MV-4-11 (cell line): ENCODE results near the gene ACOT8.
"Not testable (repeated sequence)": the region's sequence is repeated elsewhere in the genome, so short reads cannot be mapped to it uniquely, and the experiment has no call there.

ENCODE experiments used
- DNase-seq: peaks from one replicate; lab custom pipeline; 2025; lab: John Stamatoyannopoulos, UW

Gene ACOT8

DNA sequence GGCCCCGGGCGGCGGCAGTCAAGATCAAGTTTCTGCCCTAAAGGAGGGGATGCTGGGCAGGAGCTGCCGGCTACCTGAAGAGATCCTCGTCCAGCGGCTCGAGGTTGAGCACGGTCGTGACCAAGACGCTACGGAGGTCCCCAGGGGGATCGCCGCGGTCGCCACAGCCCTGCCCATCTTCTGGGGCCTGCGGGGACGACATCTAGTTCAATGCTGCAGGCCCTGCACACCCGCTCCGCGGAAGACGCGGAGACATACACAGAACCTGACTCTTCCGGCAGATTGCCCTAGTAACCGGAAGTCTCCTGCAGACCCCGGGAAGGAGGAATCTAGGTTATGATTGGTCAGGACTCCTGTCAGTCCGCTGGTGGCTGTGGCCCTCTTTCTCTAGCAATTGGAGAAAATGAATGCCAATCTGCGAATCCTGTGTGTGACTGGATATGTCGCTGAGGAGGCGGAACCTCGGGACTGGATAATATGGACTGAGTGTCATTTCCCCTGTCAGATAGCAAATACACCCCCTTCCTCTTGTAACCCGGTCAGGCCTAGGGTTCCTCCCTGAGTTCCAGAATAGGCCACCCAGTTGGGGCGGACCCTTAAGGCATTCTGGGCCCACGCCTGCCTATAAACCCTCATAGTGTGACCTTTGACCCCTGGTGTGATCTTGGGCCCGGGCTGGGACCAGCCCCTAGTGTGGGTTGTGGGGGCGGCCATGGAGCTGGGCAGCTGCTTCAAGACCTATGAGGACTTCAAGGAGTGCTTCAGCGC lies at the start of gene ACOT8, which contains the start of gene ZSWIM3:
ACOT8 (minus strand) TSS at position 279 of the 768 bp plus-strand sequence; CDS start at position 202, 77 bp downstream.
ZSWIM3 (plus strand) TSS at position 501 of the 768 bp plus-strand sequence; CDS start at position 713, 212 bp downstream.
- peak; percentile 100 for DNase-seq

DNA sequence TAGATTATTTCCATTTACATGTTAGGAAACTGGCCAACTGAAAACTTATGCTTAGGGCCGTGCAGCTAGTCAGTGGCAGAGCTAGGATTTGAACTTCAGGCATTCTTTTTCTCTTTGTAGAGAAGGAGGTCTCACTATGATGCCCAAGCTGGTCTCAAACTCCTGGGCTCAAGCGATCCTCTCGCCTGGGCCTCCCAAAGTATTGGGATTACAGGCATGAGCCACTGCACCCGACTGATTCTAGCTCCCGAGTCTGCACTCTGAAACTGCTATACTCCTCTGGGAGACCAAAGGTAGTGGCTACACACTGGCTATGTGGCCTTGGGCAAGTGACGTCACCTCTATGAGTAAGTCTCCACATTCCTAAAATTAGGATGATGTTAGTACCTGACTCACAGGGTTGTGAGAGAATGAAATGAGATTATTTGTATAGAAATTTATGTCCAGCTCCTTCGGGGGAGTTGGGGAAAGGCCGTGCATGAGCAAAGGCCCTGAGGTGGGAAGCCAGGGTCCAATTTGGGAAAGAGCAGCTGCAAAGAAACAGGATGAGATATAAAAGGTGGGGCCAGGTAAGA lies 48.4 kb upstream of the ACOT8 start:
- DNase-seq: no peak

DNA sequence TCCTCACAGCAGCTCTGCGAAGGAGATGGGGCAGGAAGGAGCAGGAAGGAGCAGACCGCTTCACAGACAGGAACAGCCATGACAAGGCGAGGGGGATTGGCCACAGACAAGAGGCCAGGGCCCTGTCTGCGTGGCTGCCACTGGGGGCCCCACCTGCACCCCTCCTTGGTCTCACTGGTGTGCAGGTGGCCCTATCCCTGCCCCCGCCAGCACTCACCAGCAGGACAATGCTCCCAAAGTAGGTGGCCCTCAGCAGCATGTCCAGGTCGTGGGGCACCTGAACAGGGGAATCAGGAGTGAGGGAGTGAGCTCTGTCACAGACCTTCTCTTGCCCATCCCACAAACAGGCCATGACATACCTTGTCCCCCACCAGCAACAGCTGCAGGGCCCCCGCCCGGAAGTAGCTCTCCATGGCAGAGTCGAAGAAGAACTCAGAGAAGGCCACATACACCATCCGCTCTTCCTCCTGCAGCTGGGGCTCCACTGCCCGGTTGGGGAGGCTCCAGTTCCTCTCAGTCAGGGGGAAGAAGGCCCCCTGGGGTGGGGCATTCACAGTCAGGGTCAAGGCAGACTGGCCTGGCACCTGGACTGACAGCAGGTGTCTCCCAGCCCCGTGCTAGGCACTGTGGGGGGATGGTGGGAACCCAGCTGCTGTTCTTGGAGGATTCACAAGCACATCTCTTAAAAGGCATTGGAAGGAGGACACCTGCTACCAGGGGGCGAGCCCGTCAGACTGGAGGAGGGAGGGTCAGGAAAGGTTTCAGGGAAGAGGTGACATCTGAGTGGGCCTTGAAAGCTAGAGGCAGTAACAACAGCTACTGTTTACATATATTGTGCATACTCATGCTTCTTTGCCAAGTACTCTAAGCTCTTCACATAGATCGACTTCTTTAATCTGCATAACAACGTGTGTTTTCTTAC lies 47.7 kb upstream of the ACOT8 start:
- DNase-seq: no peak

DNA sequence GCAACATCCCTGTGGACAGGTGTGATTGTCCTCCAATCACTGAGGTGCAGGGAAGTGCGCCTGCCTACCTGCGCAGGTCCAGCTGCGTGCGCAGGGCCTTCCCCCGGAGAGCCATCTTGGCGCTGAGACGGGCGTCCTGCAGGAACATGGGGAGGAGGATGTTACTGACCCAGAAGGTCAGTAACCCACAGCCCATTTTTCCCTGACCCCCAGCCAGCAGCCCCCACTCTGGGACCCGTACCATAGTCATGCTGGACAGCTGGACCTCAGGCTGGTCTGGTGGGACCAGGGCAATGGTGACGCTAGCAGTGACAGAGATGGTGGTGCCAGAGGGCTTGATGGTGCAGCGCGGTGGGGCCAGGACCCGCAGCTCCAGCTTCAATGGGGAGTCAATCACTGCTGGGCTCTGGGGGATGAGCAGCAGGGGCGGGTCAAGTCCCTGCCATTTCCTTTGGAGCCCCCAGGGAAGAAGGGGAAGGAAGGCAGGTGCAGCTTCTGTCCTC lies 45.1 kb upstream of the ACOT8 start:
- no peak for DNase-seq

DNA sequence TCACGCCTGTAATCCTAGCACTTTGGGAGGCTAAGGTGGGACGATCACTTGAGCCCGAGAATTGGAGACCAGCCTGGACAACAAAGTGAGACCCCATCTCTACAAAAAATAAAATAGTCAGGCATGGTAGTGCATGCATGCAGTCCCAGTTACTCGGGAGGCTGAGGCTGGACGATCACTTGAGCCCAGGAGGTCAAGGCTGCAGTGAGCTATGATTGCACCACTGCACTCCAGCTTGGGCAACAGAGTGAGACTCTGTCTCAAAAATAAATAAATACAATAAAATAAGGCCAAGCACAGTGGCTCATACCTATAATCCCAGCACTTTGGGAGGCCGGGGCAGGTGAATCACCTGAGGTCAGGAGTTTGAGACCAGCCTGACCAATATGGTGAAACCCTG lies 44.1 kb upstream of the ACOT8 start:
- not testable (repeated sequence) for DNase-seq

DNA sequence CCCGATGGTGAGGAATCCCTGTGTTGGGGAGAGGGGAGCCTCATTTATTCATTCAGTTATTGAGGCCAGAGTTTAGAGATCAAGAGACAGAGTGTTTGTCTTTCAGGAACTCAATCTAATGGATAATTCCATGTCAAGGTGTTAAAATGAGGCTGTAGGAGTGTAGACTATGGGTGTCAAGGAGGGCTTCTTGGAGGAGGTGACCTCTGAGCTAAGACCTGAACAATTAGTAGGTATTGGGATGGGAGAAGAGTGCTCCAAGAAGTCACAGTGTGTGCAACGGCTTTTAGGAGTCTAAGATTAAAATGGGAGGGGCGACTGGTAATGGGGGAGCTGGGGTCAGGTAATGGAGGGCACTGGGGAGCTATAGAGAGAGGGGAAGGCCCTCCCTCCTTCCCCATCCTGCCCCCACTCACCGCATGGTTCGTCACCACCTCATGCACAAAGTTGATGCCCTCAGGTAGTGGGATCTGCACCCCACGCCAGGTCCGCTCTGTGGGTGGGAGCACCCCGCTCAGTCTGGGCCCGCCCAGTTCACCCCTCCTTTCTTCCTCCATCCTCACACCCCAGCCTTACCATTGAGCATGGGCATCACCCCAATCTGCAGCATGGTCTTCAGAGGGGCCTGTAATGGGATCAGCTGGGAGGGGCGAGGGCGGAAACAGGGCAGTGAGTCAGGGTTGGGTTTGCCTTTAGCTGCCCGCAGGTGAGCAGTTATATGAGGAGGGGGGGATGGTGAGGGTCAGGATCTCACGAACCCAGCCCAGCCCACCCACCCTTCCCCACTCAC lies 42.0 kb upstream of the ACOT8 start:
- DNase-seq: no peak

DNA sequence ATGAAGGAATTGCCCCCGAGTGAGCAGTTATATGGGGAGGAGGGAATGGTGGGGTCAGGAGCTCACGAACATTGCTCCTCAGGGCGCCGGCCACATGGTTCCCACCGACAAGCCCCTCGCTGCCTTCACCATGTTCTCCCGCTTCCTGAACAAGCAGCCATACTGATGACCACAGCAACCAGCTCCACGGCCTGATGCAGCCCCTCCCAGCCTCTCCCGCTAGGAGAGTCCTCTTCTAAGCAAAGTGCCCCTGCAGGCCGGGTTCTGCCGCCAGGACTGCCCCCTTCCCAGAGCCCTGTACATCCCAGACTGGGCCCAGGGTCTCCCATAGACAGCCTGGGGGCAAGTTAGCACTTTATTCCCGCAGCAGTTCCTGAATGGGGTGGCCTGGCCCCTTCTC lies 41.1 kb upstream of the ACOT8 start:
- no peak for DNase-seq

DNA sequence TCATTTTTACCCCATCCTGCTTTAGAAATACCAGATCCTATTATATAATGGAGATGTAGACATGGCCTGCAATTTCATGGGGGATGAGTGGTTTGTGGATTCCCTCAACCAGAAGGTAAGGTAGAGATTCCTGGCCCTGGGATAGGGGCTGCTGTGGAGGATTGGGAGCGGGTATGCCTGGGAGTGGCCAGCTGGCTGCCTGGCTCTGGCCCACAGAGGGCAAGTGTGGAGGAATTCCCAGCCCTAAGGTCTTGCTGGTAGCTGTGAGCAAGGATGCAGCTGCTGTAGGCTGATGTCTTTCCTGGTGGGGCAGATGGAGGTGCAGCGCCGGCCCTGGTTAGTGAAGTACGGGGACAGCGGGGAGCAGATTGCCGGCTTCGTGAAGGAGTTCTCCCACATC lies 40.5 kb upstream of the ACOT8 start:
- no peak for DNase-seq

DNA sequence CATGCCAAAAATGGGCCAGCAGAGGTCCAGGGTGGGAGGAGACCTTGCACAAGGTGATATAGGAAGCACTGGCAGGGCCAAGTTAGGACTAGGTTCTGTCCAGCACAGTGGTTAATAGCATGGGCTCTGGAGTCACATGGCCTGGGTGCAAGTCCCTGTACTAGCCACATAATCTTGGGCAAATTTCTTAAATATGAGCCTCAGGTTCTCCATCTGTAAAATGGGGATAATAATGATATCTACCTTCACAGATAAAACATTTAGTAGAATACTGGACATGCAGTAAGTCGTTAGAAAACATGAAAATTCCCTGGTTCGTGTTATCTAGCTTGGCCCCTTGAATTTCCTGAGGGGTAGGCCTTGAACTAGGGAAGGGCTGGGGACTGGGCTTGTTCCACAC lies 40.1 kb upstream of the ACOT8 start:
- DNase-seq: no peak

DNA sequence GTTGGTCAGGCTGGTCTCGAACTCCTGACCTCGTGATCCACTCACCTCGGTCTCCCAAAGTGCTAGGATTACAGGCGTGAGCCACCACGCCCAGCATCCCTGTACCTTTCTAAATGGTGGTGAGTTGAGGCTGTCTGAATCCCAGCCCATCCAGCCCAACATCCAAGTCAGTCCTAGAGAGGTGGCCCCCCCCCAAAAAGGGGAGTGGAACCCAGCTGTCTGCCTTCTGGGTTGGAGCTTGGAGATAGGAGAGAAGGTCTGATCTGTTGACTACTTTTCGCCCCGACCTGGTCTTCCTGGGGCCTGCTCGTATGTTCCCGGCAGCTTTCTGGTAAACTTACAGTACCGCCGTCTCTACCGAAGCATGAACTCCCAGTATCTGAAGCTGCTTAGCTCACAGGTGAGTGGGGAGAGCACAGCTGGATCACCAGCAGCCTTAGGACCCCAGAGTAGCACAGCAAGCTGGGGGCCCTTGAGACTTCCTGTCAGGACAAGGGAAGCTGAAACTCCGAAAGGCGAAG lies 39.5 kb upstream of the ACOT8 start:
- DNase-seq: no peak

DNA sequence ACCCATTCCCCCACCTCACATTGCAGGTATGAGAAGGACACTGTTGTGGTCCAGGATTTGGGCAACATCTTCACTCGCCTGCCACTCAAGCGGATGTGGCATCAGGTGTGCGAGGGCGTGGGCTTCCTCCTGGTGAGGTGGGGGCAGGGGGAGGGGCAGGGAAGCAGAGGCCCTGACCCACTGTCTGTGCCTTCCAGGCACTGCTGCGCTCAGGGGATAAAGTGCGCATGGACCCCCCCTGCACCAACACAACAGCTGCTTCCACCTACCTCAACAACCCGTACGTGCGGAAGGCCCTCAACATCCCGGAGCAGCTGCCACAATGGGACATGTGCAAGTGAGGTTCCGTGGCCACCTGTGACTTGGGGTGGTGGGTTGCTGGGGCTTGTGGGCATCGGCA lies 37.6 kb upstream of the ACOT8 start:
- no peak for DNase-seq

DNA sequence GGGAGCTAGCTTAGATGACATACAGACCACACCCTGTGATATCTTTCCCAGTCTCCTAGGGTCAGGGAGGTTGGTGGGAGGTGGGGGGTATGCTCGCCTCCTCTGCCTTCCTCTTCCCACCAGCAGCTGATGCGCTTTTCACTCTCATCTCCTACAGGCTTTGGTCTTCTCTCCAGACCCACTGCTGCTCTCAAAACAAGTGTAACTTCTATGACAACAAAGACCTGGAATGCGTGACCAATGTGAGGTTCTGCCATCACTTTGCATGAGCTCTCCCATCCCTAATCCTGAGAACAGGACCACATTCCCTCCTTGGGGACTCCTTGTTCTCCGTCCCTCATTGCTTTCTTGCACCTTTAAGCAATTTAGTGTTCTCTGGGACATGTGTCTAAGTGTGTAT lies 36.6 kb upstream of the ACOT8 start:
- DNase-seq: no peak

DNA sequence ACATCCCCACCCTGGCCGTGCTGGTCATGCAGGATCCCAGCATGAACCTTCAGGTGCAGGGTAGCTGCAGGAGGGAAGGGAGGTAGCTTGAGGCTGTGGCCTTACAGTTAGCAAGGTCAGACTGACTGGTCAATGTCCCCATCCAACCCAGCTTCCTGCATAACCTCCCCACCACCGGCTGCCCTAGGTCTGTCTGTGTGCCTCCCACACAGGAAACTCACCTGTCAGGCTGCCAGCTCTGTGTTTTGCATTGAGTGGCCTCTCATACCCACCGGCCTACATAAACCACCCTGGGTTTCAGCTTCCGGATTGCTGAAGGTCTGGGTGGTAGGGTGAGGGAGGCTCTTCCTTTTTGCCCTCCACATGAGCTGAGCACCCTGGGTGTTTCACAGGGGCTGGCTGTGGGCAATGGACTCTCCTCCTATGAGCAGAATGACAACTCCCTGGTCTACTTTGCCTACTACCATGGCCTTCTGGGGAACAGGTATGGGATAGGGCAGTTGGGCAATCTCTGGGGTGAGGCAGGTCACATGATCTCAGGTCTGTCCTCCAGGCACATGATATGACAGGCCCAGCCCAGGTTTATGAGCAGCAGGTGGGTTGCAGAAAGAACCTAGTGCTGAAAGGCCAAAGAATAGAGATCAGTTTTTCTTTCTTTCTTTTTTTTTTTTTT lies 35.8 kb upstream of the ACOT8 start:
- DNase-seq: no peak

DNA sequence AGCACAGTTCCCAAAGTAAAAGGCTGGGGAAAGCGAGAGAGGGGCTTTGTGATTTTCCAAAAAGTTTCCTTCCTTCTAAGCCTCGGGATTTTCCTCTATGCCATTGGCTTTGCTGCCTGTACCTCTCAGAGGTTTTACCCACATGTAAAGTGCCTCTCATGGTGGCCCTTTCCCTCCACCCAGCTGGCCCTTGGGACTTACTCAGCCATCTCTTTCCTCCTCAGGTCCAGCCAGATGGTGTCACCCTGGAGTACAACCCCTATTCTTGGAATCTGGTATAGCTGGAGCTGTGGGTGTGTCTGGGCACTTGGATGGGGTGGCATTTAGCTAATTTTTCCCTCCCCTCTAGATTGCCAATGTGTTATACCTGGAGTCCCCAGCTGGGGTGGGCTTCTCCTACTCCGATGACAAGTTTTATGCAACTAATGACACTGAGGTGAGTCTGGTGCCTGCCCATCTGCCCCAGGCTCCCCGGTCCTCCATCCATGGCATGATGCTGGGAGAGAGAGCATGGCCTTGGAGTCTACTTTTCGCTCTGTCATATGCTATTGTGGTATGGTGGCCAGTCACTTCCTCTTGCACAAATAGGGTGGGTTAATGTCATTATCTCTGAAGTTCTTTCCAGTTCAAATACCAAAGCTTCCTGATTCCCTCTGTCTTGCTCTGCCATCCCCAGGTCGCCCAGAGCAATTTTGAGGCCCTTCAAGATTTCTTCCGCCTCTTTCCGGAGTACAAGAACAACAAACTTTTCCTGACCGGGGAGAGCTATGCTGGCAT lies 35.0 kb upstream of the ACOT8 start:
- peak; percentile 25 for DNase-seq

DNA sequence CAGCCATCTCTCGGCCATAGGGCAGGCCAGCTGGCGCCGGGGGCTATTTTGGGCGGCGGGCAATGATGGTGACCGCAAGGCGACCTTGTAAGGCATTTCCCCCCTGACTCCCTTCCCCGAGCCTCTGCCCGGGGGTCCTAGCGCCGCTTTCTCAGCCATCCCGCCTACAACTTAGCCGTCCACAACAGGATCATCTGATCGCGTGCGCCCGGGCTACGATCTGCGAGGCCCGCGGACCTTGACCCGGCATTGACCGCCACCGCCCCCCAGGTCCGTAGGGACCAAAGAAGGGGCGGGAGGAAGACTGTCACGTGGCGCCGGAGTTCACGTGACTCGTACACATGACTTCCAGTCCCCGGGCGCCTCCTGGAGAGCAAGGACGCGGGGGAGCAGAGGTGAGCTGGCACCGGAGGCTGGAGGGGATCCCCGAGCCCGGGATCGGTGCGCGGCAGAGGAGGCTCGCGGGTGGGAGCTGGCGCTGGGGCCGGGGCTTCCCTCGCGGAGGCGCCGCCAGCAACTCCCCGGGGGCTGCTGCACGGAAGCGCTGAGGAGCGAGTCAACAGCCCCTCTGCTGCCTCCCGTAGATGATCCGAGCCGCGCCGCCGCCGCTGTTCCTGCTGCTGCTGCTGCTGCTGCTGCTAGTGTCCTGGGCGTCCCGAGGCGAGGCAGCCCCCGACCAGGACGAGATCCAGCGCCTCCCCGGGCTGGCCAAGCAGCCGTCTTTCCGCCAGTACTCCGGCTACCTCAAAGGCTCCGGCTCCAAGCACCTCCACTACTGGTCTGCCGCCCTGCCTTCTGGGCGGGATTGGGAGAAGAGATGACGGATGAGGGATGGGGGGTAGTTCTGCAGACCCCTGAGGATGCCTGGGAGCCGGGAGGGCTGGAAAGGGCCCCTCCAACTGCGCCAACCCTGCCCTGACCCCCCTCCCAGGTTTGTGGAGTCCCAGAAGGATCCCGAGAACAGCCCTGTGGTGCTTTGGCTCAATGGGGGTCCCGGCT lies 34.1 kb upstream of the ACOT8 start, which contains the start of the genes CTSA and NEURL2:
CTSA (plus strand) TSS at position 351 of the 999 bp plus-strand sequence; CDS start at position 585, 234 bp downstream.
NEURL2 (minus strand) TSS at position 224 of the 999 bp plus-strand sequence; CDS start at position 7, 217 bp downstream.
- DNase-seq: peak; percentile 84

DNA sequence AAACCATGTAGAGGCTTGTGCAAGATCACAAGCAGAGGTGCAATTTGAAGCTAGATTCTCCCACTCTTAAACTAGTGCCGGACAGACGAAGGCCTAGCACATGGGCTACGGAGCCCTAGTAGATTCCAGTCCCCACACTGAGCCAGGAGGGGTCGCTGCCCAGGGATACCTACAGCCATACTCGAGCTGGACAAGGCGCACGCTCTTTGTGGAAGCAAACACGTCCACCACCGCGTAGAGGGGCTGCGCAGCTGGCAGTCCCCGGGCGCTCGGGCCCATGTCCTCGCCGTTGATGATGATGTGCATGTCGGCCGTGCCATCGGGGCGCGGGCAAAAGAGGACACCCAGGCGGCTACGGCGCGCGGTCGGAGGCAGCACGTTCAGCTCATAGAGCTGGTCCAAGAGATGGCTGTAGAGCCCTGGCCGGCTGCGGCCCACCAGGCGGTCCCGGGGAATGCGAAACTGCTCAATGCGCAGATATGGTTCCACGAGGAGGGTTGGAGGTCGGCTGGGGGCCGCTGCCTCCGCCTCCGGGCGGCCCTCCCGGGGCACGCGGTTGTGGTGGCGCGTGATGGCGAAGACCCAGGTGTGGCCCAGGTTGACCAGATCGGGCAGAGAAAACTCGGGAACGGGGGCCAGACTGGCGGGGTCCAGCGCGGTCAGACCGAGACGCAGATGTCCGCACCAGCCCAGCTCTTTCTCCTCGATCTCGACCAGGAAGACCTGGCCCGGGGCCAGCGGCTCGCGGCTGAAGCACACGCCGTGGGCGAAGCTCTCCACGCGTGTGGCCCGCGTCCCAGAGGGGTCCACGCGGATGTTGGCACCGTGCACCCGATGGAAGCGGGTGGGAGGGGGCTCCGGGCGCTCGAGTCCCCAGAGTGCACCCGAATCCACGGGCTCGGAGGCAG lies 33.1 kb upstream of the ACOT8 start:
- peak; percentile 59 for DNase-seq

DNA sequence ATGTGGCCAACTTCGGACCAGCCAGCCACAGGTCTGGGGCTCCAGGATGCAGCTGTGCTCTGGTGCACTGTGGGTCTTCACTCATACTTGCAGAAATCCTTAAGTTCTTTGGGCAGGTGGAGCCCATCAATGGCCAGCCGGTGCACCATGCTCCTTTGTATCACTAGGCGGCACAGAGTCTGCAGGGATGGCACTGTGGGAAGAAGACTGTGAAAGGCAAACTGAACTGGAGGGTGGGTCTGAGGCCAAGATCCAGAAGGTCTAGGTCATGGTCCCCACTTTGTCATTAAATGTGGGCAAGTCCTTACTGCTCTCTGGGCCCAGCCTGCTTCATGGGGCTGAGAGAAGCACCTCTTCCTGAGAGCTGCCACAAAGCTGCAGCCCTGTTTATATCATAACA lies 31.5 kb upstream of the ACOT8 start:
- DNase-seq: no peak
